HK-2 (cell line): Measurements from ENCODE around the gene MYO19.
"Not testable (repeated sequence)": the region's sequence is repeated elsewhere in the genome, so short reads cannot be mapped to it uniquely, and the experiment has no call there.

Experiments
- DNase-seq: peaks from one replicate; pipeline ENCODE4 v3.0.0-alpha.2; 2018; ENCODE audit not compliant: unreplicated experiment

MYO19 gene

GRCh38 chr17:36461330-36462110 is 73.1 kb downstream of the MYO19 start:
- DNase-seq = no peak

DNA sequence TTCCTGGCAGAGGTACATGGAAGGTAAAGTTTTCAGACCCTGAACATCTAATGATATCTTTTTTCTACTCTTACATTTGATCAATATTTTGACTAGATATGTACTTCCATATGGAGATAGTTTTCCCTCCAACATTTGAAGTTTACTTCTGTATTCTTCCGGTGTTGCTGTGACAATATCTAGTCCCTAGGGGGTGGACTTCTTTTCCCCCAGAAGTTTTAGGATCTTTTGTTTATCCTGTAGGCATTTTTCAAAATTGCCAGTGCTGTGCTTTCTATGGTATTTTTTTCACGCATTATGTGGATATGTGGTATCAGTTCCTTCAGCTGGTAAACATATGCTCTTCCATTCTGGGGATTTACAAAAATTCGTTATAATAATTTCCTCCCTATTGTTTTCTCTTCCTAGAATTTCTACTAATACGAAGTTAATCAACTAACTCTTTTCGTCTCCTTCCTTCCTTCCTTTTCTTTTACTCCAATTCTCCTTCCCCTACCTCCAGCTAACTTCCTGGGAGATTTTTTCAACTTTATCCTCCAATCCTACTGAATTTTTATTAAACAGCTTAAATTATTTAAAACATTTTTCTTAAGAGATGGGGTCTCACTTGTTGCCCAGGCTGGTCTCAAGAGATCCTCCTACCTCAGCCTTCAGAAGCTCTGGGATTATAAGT is 74.3 kb downstream of the MYO19 start:
- no peak for DNase-seq

GRCh38 chr17:36459601-36460000 is 75.1 kb downstream of the MYO19 start:
- no peak for DNase-seq

DNA sequence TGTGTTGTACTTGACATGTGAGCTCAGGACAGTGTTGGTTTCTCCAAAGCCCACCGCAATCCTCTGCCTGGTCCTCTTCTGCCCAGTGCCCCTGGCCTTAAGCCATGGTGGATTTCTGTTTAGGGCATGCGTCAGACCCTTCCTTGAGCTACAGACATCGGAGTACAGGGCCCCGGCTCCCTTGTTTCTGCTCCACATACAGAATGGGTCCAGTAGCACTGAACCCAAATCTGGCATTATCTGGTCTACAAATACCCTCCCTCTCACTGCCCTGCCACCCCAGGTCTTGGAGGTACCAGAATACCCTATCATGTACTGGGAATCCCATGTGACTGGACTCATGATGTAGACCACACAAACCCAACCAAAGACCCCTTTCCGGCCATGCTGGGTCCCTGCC is 75.6 kb downstream of the MYO19 start:
- DNase-seq = no peak

- DNase-seq = not testable (repeated sequence)
Measured at GRCh38 chr17:36457701-36458100, 77.0 kb downstream of the MYO19 start.

- DNase-seq = not testable (repeated sequence)
Measured at GRCh38 chr17:36452888-36453287, 81.8 kb downstream of the MYO19 start.

DNA sequence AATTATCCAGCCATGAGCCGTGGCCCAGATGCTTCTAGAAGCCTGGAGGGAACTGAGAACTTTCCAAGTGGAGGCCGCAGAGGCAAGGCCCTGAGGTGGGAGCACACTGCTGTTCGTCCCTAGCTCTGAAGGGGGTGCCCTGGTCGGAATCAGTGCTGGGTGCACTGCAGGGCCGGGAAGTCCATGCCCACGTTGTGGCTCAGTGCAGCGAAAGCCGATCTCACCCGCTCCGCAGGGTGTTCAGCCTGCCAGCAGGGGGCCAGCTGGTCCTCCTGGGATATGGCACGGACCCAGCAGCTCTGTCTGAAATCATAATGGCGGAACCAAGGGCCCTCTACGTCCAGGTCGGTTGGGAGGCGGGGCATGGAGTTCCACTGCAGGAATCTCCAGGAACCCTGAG is 84.7 kb downstream of the MYO19 start:
- not testable (repeated sequence) for DNase-seq
